Kidney (tissue), 14 donors: ENCODE results near the gene CCNY. TPM values are rescaled to one million over a fixed set of nuclear protein-coding genes. Genes with fewer than 3 reads are reported as not detected.
"Not testable (repeated sequence)": the region's sequence is repeated elsewhere in the genome, so short reads cannot be mapped to it uniquely, and the experiment has no call there.

Source experiments
- DNase-seq, 5 donors: peaks; one replicate each; pipeline ENCODE4 v3.0.0-alpha.2; 2013 to 2020
- FAIRE-seq: peaks from 2 replicates; lab custom pipeline; 2012; peaks lifted over from hg19 to GRCh38; lab: Jason Lieb, UNC
- H3K27ac ChIP-seq, 2 donors: one replicate each; pipeline ENCODE4 v1.7.0; 2013; ENCODE audit warnings: low read depth in 2 of 2, low read length in 2 of 2, inconsistent platforms in 1 of 2
- H3K27me3 ChIP-seq: one replicate; pipeline ENCODE4 v1.7.1; 2013; ENCODE audit warnings: low read length, inconsistent platforms; ENCODE audit not compliant: control insufficient read depth, insufficient read depth
- H3K36me3 ChIP-seq, 3 donors: one replicate each; pipeline versions ENCODE4 v1.7.0 to v1.7.1; 2013; ENCODE audit warnings: low read length in 3 of 3, control low read depth in 1 of 3, inconsistent platforms in 1 of 3; ENCODE audit not compliant: insufficient read depth in 3 of 3, control insufficient read depth in 2 of 3
- H3K4me1 ChIP-seq, 3 donors: one replicate each; pipeline versions ENCODE4 v1.7.0 to v1.7.1; 2013; ENCODE audit warnings: low read length in 3 of 3, inconsistent platforms in 1 of 3, low read depth in 1 of 3; ENCODE audit not compliant: control insufficient read depth in 2 of 3, insufficient read depth in 2 of 3
- H3K4me3 ChIP-seq, 3 donors: one replicate each; pipeline versions ENCODE4 v1.7.0 to v1.8.1; 2013; ENCODE audit warnings: low read length in 3 of 3, control low read depth in 1 of 3, inconsistent platforms in 1 of 3
- H3K9ac ChIP-seq, 3 donors: one replicate each; pipeline versions ENCODE4 v1.7.0 to v1.7.1; 2013; ENCODE audit warnings: low read length in 3 of 3, control low read depth in 1 of 3, inconsistent platforms in 1 of 3
- H3K9me3 ChIP-seq, 3 donors: one replicate each; pipeline versions ENCODE4 v1.7.0 to v1.7.1; 2013; ENCODE audit warnings: low read length in 3 of 3, control low read depth in 1 of 3, inconsistent platforms in 1 of 3; ENCODE audit not compliant: control insufficient read depth in 2 of 3, insufficient read depth in 1 of 3
- intact Hi-C: fragments of 100-400 bp; cut with DNase I; formaldehyde crosslinking; loops from one replicate; pipeline ENCODE4 v1.11.1; 2022
- polyA plus RNA-seq: library from polyadenylated mRNA; stranded (reverse); fragments of 350-450 nt; fragmentation: Illumina TruSeq; extraction: RNeasy Lipid Tissue Mini Kit (QIAGEN cat#74804); gene quantifications from one replicate; pipeline ENCODE4 v1.2.3, GENCODE V29; 2014; ENCODE audit warnings: low read depth, low replicate concordance; ENCODE audit not compliant: insufficient read depth
- total RNA-seq: library from RNA; stranded (reverse); fragmentation: NEBNext Ultra II Directional; extraction: Animal tissue kit (Norgen Biotek cat#: 25700); gene quantifications from one replicate; pipeline ENCODE4 v1.2.1, GENCODE V29; 2021
- TF ChIP-seq, protein P1 (sequence below): IDR thresholded peaks from 3 replicates; pipeline ENCODE4 v1.5.1; 2012; ENCODE audit warnings: mild to moderate bottlenecking, moderate library complexity, borderline replicate concordance; ENCODE audit not compliant: insufficient read depth; ENCODE audit errors: extremely low read depth
- donor health status: control.
- donor health status: control.
- donor health status: control.
- donor health status: control.
- donor health status: control.
- donor health status: DM: yes; HTN: yes; CAD: no.
- donor health status: Normal renal cell carcinoma (clear cell type).

Gene CCNY
- total and polyA plus RNA-seq, 2 donors from 2014 or later = 45.6 to 77.2 TPM

DNA sequence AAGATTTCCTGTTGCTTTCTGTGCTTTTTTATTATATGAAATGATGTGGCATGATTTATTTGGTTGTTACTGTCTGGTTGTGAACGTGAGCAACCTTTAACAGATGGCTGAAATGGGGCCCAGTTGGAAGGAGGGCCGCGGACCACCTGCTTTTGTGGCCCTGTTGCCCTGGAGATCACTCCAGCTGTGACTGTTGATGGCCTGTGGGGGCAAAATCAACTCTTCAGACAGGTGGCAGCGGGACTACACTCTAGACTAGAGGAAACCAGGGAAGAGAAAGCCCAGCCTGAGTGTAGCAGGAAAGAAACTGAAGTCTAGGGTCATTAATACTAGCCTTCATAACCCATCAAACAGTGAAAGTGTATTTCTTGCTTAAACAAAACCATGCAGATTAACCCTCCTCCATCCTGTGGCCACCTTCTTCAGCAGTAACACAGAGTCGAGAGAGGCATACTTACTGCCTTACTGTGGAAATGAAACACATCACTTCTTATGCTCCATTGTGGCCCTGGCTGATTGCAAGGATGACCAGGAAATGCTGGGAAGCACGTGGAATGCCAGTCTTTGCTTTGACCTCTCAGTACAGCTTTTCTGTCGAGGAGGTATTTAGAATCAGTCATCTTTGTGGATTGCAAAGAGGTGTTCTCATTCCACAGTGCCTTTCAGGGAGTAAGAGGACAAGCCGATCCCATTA, 80.5 kb downstream of the CCNY start:
- Histone ChIP-seq H3K9me3 (no peaks in the 10 kb centered on the region), H3K27ac (no peak overlapping the region), H3K9ac (no peak overlapping the region), H3K36me3 (no peaks in the 10 kb centered on the region), H3K4me1 (peaks cover 0 to 15% (median 10%) of the 10 kb centered on the region in 3 donors), H3K4me3 (no peak overlapping the region), H3K27me3 (no peaks in the 10 kb centered on the region)
- TF ChIP-seq, protein P1, sequence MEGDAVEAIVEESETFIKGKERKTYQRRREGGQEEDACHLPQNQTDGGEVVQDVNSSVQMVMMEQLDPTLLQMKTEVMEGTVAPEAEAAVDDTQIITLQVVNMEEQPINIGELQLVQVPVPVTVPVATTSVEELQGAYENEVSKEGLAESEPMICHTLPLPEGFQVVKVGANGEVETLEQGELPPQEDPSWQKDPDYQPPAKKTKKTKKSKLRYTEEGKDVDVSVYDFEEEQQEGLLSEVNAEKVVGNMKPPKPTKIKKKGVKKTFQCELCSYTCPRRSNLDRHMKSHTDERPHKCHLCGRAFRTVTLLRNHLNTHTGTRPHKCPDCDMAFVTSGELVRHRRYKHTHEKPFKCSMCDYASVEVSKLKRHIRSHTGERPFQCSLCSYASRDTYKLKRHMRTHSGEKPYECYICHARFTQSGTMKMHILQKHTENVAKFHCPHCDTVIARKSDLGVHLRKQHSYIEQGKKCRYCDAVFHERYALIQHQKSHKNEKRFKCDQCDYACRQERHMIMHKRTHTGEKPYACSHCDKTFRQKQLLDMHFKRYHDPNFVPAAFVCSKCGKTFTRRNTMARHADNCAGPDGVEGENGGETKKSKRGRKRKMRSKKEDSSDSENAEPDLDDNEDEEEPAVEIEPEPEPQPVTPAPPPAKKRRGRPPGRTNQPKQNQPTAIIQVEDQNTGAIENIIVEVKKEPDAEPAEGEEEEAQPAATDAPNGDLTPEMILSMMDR = no peak
- FAIRE-seq (no peak), DNase-seq (peak in 3 of 5 donors; percentile 28 to 41 (median 37))
- intact Hi-C loops = no loop called here

DNA sequence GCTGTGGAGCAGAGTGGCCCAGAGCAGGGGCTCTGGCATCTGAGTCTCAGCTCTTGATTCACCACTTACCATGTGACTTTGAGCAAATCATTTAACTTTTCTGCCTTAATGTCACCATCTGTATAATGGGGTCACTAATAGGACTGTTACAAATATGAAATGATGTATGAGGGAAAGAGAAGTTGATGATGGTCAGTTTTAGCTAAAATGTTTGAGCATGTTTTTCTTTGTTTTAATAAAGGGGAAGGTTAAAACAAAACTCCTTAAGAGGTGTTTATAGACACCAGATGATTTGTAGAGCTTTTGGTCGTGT, 81.0 kb downstream of the CCNY start:
- H3K9me3 ChIP-seq = no peaks in the 10 kb centered on the region
- FAIRE-seq = no peak
- H3K9ac ChIP-seq = no peak overlapping the region
- H3K36me3 ChIP-seq = no peaks in the 10 kb centered on the region
- DNase-seq = peak in 1 of 5 donors; percentile 12
- intact Hi-C loops = no loop called here
- H3K27ac ChIP-seq = no peak overlapping the region
- TF ChIP-seq, protein P1 = no peak
- H3K4me1 ChIP-seq = peaks cover 0 to 18% (median 9%) of the 10 kb centered on the region in 3 donors
- no peaks in the 10 kb centered on the region for H3K27me3 ChIP-seq
- H3K4me3 ChIP-seq = no peak overlapping the region

DNA sequence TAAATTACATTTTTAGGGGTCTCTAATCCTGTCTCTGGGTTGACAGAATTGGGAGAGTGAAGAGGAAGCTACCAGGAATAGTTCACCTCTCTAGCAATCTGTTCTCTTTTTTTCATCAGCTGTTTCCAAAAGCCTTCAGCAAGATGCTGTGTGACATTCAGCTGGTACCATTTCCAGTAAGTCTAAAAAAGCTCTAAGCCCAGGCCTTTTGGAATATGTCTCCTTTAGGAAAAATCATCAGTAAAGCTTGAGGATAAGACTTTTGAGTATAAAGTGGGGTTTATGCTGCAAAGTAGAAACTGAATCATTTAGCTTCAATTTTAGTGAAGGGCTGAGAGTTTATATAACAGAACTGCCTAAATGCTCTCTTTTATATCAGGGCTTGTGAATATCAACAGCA, 81.5 kb downstream of the CCNY start:
- Histone ChIP-seq H3K27ac (no peak overlapping the region), H3K4me1 (peaks cover 0 to 19% (median 10%) of the 10 kb centered on the region in 3 donors), H3K9ac (no peak overlapping the region), H3K27me3 (no peaks in the 10 kb centered on the region), H3K9me3 (no peaks in the 10 kb centered on the region), H3K4me3 (no peak overlapping the region), H3K36me3 (no peaks in the 10 kb centered on the region)
- no peak for FAIRE-seq
- DNase-seq = no peak
- TF ChIP-seq, protein P1 = no peak
- intact Hi-C loops = no loop called here

DNA sequence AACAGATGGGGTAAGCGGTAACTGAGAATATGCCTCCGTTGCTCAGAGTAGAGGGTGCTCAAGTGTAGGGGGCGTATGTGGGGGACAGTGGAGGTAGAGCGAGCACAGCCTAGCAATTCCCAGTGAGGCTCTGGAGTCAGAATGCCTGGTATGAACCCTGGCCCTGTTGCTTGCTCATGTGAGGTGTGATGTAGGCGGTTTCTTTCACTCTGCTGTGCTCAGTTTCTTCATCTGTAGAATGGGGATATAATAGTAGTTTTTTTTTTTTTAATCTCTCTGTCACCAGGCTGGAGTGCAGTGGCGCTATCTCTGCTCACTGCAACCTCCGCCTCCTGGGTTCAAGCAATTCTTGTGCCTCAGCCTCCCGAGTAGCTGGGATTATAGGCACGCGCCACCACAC, 82.3 kb downstream of the CCNY start:
- H3K4me3 ChIP-seq, DNase-seq, FAIRE-seq, intact Hi-C loops, H3K9me3 ChIP-seq, H3K27me3 ChIP-seq, H3K36me3 ChIP-seq, H3K9ac ChIP-seq, H3K27ac ChIP-seq: not testable (repeated sequence)
- H3K4me1 ChIP-seq = peaks cover 0 to 19% (median 10%) of the 10 kb centered on the region in 3 donors
